Myocyte (in vitro differentiated cells): ENCODE data around the gene ADAD1. TPM values are rescaled to one million over a fixed set of nuclear protein-coding genes. Genes with fewer than 3 reads are reported as not detected.
A peak's percentile ranks its signal among the peaks of the same experiment; 100 is the strongest.
"Not testable (repeated sequence)": the region's sequence is repeated elsewhere in the genome, so short reads cannot be mapped to it uniquely, and the experiment has no call there.

ENCODE experiments used
- DNase-seq: peaks from one replicate; pipeline ENCODE4 v3.0.0-alpha.2; 2012; ENCODE audit warnings: low read depth
- polyA plus RNA-seq: library from polyadenylated mRNA; unstranded; fragments of >200 nt; gene quantifications from one replicate; pipeline ENCODE4 v1.2.1, GENCODE V29; 2012; ENCODE audit warnings: missing spikeins
- total RNA-seq: library from RNA; depleted of rRNA; stranded (reverse); fragments of >200 nt; gene quantifications from 2 replicates; pipeline ENCODE4 v1.2.3, GENCODE V29; 2014

Gene ADAD1
- total RNA-seq: not detected in 2 replicates
- not detected for polyA plus RNA-seq

DNA sequence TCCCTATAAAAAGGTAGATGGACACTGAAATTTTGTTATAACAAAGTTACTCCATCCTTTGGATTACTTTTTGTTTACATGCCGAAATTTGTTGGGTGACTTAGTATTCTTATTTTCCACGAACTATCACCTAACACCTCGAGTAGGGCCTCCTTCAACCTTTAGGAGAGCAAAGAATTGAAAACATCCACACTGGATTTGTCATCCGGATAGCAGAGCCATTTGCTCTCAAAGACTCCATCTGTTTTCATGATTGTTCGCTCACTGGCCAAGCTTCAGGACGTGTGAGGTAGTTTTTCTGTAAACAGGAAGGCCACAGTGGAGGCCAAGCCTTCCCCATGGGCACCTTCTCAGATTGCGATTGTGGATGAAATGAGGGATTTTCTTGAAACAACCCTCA, at the start of gene ADAD1:
Gene ADAD1 (plus strand): TSS at position 301 of the 400 bp plus-strand sequence. CDS start 1,059 bp downstream, outside the sequence.
- no peak for DNase-seq

DNA sequence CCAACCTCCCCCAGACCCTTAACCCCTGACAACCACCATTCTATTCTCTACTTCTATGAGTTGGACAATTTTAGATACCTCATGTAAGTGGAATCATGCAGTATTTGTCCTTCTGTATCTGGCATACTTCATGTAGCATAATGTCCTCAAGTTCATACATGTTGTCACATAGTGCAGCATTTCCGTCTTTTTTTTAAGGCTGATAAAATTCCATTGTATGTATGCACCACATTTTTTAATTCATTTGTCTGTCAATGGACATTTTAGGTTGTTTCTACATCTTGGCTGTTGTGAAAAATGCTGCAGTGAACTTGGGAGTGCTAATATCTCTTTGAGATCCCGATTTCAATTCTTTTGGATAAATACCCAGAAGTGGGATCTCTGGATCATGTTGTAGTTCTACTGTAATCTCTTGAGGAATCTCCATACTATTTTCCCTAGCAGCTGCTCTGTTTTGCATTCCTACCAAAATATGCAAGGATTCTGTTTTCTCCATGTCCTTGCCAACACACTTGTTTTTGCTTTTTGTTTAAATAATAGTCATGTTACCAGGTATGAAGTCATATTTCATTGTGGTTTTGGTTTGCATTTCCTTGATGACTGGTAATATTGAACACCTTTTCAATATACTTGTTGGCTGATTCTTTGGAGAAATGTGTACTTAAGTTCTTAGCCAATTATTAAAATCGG, 48.8 kb upstream of the ADAD1 start:
- peak; percentile 53 for DNase-seq

DNA sequence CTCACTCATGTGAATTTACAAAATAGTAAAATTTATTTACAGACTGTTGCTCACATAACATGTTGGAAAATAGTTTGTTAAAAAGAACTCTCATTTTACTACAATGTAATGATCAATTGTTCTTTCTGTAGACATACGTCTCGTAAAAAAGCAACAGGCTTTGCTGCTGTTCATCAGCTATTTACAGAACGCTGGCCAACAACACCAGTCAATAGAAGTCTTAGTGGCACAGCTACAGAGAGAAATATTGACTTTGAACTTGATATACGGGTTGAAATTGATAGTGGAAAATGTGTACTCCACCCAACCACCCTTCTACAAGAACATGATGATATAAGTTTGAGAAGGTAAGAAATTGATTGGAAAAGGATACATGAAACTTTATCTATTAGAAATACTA, 47.6 kb upstream of the ADAD1 start:
- no peak for DNase-seq

DNA sequence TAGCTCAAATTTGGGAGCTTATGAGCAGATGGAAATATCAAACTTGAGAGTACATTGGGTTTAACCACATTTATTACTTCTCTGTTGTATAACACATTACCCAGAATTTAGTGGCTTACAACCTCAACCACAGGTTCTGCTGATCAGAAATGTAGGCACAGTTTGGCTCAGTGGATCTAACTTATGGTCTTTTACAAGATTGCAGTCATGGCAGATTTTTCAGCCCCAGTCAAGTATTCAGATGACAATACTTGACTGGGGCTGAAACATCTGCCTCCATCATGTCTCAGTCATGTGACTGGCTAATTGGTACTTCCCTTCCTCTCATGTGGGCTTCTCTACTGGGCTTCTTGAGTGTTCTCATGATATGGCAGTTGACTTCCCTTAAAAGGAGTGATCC, 44.0 kb upstream of the ADAD1 start:
- DNase-seq: no peak

DNA sequence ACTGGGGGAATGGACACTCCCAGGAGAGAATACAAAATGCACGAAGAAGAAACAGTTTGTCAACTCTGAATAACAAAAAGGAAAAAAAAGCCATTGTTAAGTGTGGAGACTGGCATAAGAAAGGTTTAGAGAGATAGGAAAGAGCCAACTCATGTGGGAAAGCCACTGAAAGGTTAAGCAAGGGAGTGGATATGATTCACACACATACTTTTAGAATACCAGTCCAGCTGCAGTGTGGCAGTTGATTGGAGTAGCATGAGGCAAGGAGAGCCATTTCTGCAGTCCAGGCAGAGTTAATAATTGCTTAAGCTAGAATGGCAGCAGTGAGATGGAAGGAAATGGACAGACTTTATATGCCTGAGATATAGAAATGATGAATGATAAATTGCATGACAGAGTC, 36.9 kb upstream of the ADAD1 start:
- DNase-seq: peak; percentile 87

DNA sequence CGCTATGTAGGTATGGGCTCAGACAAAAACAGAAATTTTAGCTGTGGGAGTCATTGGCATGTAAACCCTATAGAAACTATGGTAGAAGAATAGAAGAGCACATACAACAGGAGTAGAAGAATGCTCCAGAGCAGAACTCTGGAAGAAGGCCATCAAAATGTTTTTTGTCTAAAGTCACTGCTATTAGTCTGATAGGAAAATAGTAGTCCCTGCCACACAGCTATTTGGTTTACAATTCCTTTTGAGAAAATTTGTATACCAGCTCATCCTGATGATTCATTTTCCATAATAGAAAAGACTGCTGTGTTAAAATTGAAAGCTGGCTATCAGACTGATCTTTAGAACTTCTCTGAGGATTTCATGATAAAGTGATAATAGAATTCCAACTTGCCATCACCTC, 32.8 kb upstream of the ADAD1 start:
- DNase-seq: no peak

DNA sequence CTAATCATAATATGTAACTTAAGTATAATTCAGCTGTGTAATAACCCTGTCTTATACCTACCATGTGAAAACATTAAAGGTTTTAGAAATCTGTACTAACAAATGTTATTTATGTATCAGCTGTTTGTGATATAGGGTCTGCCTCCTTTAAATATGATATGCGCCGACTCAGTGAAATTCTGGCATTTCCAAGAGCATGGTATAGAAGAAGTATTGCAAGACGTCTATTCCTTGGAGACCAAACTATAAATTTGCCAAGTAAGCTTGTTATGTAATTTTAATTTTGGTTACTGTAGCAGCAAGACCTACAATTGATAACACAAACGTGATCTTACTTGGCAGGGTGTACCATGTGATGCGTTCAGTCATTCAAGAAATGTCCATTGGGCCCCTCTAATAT, 32.3 kb upstream of the ADAD1 start:
- no peak for DNase-seq

DNA sequence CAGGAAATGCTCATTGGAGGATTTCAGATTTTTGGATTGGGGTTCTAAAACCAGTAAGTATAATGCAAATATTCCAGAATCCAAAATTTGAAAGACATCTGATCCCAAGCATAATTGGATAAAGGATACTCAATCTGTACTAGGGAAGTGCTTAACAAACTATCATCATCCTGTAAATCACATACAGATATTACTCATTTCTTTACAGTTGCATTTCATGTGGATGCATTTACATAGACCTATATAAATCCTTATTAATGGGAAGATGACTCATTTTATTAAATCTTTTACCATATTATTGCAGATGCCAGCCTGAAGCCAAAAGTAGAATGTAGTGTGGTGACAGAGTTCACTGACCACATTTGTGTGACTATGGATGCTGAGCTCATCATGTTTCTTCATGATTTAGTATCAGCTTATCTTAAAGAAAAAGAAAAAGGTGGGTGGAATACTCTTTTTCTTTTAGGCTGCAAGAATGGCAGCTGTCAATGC, 22.4 kb upstream of the ADAD1 start:
- no peak for DNase-seq

DNA sequence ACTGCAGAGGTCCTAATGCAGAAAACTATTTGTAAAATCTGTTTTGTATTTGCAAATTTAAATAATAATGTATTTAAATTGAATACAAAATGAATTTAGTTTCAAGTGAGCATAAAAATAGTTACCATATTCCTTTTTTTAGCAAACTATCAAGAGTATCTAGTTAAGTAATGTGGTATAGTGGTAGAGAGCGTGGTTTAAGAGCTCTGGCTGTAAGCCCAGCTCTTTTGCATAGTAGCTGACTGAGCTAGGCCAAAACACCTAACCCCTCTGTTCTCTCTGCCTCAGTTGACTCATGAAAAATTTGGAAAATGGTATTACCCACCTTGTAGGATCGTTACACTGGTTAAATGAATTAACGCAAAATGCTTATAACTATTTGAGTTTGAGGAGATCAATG, 18.1 kb upstream of the ADAD1 start:
- DNase-seq: peak; percentile 31

DNA sequence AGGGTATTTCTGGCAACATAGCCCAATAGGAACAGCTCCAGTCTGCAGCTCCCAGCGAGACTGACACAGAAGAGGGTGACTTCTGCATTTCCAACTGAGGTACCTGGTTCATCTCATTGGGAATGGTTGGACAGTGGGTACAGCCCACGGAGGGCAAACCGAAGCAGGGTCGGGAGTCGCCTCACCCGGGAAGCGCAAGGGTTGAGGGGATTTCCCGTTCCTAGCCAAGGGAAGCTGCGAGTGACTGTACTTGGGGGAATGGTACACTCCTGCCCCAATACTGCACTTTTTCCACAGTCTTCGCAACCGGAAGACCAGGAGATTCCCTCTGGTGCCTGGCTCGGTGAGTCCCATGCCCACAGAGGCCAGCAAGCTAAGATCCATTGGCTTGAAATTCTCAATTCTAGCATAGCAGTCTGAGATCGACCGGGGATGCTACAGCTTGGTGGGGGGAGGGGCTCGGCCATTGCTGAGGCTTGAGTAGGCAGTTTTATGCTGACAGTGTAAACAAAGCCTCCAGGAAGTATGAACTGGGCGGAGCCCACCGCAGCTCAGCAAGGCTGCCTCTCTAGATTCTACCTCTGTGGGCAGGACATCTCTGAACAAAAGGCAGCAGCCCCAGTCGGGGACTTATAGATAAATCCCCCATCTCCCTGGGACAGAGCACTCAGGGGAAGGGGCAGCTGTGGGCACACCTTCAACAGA, 14.0 kb upstream of the ADAD1 start:
- DNase-seq: no peak

DNA sequence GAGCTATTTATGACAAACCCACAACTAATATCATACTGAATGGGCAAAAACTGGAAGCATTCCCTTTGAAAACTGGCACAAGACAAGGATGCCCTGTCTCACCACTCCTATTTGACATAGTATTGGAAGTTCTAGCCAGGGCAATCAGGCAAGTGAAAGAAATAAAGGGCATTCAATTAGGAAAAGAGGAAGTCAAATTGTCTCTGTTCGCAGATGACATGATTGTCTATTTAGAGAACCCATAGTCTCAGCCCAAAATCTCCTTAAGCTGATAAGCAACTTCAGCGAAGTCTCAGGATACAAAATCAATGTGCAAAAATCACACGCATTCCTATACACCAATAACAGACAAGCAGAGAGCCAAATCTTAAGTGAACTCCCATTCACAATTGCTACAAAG, 10.0 kb upstream of the ADAD1 start:
- not testable (repeated sequence) for DNase-seq

DNA sequence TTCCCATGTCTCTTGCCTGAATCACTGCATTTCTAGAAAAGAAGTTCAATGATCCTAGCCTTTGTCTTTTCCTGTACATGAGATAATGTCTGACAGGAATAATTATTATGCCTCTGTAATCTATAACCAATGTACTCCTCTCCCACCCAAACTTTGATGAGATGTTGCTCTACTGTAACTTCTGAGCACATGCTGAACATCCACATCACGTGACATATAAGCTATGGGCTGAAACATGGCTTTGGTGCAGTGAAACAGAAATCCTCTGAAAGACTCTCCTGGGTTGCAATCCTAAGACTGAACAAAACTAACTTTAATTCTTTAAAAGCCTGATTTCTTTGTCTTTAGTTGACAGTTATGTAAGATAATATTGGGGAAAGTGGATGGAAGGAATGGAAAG, 1.5 kb upstream of the ADAD1 start:
- no peak for DNase-seq

DNA sequence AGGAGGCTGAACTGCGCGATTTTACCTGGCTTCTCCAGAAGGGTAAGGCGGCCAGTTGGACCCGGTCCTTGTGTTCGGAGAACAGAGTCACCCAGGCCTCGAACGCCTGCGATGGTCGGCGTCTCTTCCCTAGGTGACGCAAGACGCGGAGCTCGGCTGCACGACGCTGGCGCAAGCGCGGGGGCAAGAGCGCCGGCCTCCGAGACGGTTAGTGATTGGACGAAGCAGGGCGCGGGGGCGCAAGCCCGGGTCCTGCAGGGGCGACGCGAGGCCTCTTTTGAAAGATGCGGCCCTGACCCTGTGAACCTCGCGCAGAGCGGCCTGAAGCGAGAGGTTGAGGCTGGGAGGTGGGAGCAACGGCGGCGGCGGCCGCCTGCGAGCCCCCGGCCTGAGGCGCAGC, 428 bp downstream of the ADAD1 start:
- no peak for DNase-seq

DNA sequence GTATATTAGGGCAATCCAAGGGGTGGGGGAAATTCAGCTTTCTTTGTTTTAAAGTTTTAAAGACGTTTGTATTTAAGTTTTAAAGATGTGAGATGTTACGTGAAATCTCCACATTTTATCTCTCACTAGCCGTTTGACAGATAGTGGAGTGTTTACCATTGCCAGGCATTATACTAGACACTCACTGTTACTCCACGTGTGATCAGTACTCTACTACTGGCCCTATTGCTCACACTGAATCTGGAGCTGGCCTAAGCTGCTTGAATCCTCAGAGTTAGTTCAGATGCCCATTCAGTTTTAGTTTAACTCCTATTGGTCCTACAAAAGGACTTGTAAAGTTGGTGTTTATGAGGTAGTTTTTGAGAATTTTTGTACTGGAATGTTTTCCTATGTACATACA, 4.5 kb downstream of the ADAD1 start:
- DNase-seq: no peak

DNA sequence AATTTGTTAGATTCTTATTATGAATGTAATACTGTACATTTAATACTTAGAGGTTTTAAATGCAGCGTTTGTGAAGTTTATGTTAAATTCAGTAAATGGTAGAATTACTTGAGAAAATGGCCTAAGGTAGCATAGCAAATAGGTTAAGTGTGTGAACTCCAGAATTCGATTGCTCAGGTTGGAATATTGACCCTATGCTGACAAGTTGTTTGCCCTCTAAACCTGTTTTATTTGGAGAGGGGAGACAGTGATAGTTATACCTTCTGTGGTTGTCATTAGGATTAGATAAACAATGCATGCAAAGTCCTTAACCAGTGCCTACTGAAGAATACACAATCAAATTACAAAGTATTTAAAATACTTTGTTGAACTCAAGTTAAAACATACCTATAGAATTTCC, 5.4 kb downstream of the ADAD1 start:
- no peak for DNase-seq

DNA sequence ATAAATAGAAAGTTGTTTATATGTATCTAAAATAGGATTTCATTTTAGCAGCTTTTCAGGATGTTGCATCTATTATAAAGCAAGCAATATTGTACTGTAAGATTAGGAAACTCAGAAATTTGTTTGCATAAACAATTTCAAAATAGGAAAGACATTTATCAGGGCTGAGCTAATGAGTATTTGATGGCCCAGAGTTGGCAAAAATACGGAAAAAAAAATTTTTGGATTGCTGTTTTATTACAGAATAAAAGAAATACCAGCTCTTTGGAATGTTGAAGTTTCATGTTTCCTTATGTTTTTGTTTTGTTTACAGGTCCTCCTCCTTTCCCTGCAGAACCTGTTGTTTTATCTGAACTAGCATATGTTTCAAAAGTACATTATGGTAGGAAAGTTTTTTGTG, 14.5 kb downstream of the ADAD1 start:
- DNase-seq: no peak

DNA sequence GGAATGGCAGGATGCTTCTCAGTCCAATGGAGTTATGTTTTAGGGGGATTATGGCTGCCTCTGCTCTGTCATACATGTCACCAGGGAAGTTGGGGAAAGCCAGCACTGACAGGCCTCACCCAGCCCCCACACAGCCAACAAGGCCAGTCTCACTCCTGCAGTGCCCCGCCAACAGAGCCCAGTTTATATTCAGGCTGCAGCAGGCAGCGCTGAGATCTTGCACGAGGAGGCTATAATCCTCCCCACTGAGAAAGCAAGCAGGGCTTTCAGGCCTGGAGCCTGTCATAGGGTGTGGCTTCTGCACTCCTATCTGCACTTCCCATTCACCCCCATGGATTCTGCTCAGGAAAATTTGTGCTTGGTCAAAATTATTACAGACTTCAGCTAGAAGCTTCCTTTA, 25.1 kb downstream of the ADAD1 start:
- DNase-seq: no peak

DNA sequence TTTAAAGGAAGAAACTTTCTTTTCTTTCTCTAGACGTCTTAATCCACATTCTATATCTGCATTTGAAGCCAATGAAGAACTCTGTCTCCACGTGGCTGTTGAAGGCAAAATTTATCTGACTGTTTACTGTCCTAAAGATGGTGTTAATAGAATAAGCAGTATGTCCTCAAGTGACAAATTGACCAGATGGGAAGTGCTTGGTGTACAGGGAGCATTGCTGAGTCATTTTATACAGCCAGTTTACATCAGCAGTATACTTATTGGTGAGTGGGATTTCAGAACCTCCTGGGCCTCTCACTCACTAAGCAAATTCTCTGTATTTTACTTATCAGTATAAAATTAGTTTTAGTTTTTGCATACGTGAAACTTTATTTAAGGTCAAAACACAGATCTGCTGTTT, 33.7 kb downstream of the ADAD1 start:
- DNase-seq: no peak

DNA sequence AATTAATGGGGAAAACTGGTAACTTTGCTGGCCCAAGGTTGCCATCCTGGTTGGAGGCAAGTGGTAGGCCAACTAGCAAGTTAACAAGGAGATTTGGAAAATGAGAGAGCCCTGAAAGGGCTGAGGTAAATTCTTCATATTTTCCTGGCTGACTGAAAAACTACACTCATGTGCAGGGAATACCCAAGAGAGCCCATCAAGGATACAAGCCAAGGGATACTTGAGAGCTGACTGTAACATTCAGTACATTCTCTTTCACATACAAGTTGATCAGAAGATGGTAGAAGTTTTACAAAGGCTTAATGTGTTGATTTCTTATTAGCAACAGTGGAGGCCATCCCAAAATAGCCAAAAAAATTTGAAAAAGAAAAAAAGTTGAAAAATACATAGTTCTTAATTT, 44.4 kb downstream of the ADAD1 start:
- DNase-seq: no peak

DNA sequence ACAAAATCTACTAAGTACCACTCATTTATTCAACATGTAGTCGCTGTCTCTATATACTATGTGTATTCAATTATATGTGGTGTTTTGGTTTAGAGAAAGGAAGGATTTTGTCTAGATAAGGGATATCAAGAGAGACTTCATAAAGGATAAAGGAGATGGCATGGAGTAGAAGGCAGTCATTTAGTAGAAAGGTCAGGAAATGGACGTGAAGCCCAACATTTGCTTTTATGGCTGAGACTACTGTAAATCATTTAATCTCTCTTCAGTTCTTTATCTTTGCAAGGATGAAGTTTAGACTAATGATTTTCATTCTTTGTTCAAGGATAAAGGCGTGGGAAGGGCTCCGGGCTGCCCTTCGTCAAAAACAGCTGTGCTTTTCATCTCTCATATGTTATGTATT, 52.5 kb downstream of the ADAD1 start:
- DNase-seq: no peak

DNA sequence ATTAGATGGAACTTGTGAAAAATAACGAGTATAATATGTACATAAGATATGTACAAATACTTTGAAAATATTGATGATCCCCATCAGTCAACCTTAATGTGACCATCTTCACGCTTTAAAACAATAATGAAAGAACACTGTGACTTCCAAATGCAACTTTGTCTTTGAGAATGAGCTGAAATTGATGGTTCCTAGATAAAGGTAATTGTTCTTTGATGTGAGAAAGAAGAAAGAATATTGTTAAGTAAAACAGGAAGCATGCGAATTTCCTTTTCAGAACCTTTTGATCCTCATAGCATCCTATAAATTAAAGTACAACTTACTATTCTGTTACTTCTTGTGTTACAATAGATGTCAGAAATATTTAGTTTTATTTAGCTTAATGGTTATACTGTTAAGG, 55.5 kb downstream of the ADAD1 start:
- no peak for DNase-seq

DNA sequence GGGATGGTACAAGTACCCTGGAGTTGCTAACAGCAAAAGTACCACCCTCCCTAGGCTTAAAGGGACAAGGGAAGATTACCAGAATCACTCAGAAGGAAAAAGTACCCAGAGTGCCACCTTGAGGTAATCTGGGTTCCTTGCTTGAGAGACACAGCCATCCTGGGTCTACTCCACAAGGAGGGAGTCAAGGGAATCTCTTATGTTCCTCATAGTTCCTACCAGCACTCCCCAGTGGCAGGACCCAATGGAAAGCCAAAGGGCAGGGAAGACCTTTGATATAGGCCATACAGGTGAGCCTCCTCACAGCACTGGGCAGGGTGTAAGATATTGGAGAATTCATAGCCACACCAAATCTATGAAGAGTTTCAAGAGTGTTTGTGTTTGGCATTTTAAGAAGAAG, 72.0 kb downstream of the ADAD1 start:
- DNase-seq: peak; percentile 23

DNA sequence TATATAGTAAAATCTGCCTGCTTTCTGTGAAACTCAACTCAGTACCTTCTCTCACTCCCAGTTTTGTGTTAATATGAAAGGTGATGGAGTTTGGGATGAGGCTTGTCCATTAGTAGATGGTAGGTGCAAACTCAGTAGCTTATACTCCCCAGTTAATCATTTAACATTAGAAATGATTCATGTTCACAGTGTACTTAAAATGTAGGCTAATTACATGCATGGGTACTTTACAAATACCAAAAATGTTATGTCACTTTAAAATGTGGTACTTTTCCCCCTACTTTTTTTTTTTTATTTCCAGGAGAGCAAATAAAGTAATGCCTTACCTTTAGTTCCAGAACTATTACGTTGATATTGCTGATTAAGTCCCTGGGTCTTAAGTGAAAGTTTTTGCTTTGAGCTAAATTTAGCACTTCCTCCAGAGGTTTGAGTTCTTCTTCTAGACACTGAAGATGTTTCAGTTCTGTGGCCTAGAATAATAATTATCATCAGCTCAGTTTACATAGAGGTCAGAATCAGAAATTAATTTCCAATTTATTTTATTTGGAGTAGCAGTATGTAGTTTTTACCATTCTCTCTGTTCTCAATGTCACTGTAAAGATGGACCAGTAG, 74.7 kb downstream of the ADAD1 start:
- no peak for DNase-seq
